GM18517 (cell line): ENCODE results near the gene USP17L22.
"Not testable (repeated sequence)": the region's sequence is repeated elsewhere in the genome, so short reads cannot be mapped to it uniquely, and the experiment has no call there.

ENCODE experiments used
- ATAC-seq: cut with Tn5 transposase; IDR thresholded peaks from one replicate; pipeline ENCODE4 v1.9.1; 2021; ENCODE audit warnings: mild to moderate bottlenecking, moderate library complexity; ENCODE audit not compliant: unreplicated experiment

The USP17L22 gene

GRCh38 chr4:9267319-9267718 lies at the start of gene USP17L22:
USP17L22 (plus strand) TSS chr4:9267619; CDS start chr4:9267619, 0 bp downstream.
- not testable (repeated sequence) for ATAC-seq

- not testable (repeated sequence) for ATAC-seq
Observed at GRCh38 chr4:9219852-9220251, 47.6 kb upstream of the USP17L22 start, which contains the start of gene USP17L12. USP17L12 (plus strand) TSS chr4:9220152; CDS start chr4:9220152, 0 bp downstream.

- ATAC-seq: not testable (repeated sequence)
Observed at GRCh38 chr4:9224596-9224995, 42.8 kb upstream of the USP17L22 start, which contains the start of gene USP17L13. USP17L13 (plus strand) TSS chr4:9224896; CDS start chr4:9224896, 0 bp downstream.

- ATAC-seq: not testable (repeated sequence)
Observed at GRCh38 chr4:9230249-9230648, 37.2 kb upstream of the USP17L22 start.

- not testable (repeated sequence) for ATAC-seq
Observed at GRCh38 chr4:9234085-9234484, 33.3 kb upstream of the USP17L22 start, which contains the start of gene USP17L15. USP17L15 (plus strand) TSS chr4:9234385; CDS start chr4:9234385, 0 bp downstream.

- not testable (repeated sequence) for ATAC-seq
Observed at GRCh38 chr4:9238461-9238860, 29.0 kb upstream of the USP17L22 start.

- not testable (repeated sequence) for ATAC-seq
Observed at GRCh38 chr4:9243579-9243978, 23.8 kb upstream of the USP17L22 start, which contains the start of gene USP17L17. USP17L17 (plus strand) TSS chr4:9243879; CDS start chr4:9243879, 0 bp downstream.

GRCh38 chr4:9247953-9248680 lies 19.3 kb upstream of the USP17L22 start, which contains the start of gene USP17L18:
USP17L18 (plus strand) TSS chr4:9248630; CDS start chr4:9248630, 0 bp downstream.
- ATAC-seq: not testable (repeated sequence)

GRCh38 chr4:9253078-9253477 lies 14.3 kb upstream of the USP17L22 start, which contains the start of gene USP17L19:
USP17L19 (plus strand) TSS chr4:9253378; CDS start chr4:9253378, 0 bp downstream.
- ATAC-seq: not testable (repeated sequence)

GRCh38 chr4:9257824-9258223 lies 9.6 kb upstream of the USP17L22 start, which contains the start of gene USP17L20:
USP17L20 (plus strand) TSS chr4:9258124; CDS start chr4:9258124, 0 bp downstream.
- ATAC-seq: not testable (repeated sequence)

GRCh38 chr4:9262572-9262971 lies 4.8 kb upstream of the USP17L22 start, which contains the start of gene USP17L21:
USP17L21 (plus strand) TSS chr4:9262872; CDS start chr4:9262872, 0 bp downstream.
- not testable (repeated sequence) for ATAC-seq

GRCh38 chr4:9271719-9272118 lies 4.3 kb downstream of the USP17L22 start:
- not testable (repeated sequence) for ATAC-seq
